ENCODE results near the gene ATP8A2.

DNA sequence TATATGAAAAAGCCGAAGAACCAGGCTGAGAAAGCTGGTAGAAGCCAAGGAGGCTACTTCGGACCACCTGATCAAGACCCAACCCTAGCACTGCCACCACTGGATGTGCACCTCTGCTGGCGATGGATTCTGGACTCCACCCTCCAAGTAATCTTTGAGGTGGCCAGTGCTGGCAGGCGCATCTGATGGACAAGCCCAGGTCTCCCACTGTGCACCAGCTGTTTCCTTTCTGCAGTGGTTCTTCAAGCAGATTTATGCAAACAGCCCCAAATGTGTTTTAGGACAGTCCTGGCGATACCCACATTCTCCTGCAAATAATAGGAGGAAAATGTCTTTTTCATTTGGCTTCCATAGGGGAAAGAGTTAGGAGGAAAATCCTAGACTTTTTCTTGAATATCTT, 507.7 kb downstream of the ATP8A2 start:
- TF ChIP-seq, protein P1, sequence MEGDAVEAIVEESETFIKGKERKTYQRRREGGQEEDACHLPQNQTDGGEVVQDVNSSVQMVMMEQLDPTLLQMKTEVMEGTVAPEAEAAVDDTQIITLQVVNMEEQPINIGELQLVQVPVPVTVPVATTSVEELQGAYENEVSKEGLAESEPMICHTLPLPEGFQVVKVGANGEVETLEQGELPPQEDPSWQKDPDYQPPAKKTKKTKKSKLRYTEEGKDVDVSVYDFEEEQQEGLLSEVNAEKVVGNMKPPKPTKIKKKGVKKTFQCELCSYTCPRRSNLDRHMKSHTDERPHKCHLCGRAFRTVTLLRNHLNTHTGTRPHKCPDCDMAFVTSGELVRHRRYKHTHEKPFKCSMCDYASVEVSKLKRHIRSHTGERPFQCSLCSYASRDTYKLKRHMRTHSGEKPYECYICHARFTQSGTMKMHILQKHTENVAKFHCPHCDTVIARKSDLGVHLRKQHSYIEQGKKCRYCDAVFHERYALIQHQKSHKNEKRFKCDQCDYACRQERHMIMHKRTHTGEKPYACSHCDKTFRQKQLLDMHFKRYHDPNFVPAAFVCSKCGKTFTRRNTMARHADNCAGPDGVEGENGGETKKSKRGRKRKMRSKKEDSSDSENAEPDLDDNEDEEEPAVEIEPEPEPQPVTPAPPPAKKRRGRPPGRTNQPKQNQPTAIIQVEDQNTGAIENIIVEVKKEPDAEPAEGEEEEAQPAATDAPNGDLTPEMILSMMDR (IDR thresholded peaks at IDR 0.05), result no peak
- no peak for TF ChIP-seq SIN3A (IDR thresholded peaks at IDR 0.05; ENCODE audit: borderline replicate concordance, insufficient read depth, low read depth, low read length)

All from Panc1 (cell line).